ENCODE measurements around the gene SCN7A.

- TF ChIP-seq CTCF (IDR thresholded peaks at IDR 0.05; ENCODE audit: low read depth, low read length), result no peak
- no peak for TF ChIP-seq EZH2phosphoT487 (IDR thresholded peaks at IDR 0.05; ENCODE audit: low read depth)
Observed at GRCh38 chr2:166365239-166365638, 128.8 kb downstream of the SCN7A start.

Measured in OCI-LY3 (cell line).